BLaER1 (cell line): ENCODE data around the gene NT5E.

Experiments used
- H3K27ac ChIP-seq: shearing (Covaris generic); formaldehyde crosslinking; 2 replicates; pipeline ENCODE4 v1.8.1; 2022
- H3K27me3 ChIP-seq: shearing (Covaris generic); formaldehyde crosslinking; 2 replicates; pipeline ENCODE4 v1.8.1; 2022
- H3K36me3 ChIP-seq: shearing (Covaris generic); formaldehyde crosslinking; 2 replicates; pipeline ENCODE4 v1.8.1; 2022
- H3K4me1 ChIP-seq: shearing (Covaris generic); formaldehyde crosslinking; 2 replicates; pipeline ENCODE4 v1.8.1; 2022
- H3K4me2 ChIP-seq: shearing (Covaris generic); formaldehyde crosslinking; 2 replicates; pipeline ENCODE4 v1.8.1; 2022
- H3K4me3 ChIP-seq: shearing (Covaris generic); formaldehyde crosslinking; 2 replicates; pipeline ENCODE4 v1.8.1; 2022
- H3K9ac ChIP-seq: shearing (Covaris generic); formaldehyde crosslinking; 2 replicates; pipeline ENCODE4 v1.8.1; 2022
- H3K9me3 ChIP-seq: shearing (Covaris generic); formaldehyde crosslinking; 2 replicates; pipeline ENCODE4 v1.8.1; 2022
- H4K20me1 ChIP-seq: shearing (Covaris generic); formaldehyde crosslinking; 2 replicates; pipeline ENCODE4 v1.8.1; 2022
- Cebpa-rat ChIP-seq: shearing (Covaris generic); IDR thresholded peaks from 2 replicates; pipeline ENCODE4 v1.8.1; 2022

The NT5E gene

DNA sequence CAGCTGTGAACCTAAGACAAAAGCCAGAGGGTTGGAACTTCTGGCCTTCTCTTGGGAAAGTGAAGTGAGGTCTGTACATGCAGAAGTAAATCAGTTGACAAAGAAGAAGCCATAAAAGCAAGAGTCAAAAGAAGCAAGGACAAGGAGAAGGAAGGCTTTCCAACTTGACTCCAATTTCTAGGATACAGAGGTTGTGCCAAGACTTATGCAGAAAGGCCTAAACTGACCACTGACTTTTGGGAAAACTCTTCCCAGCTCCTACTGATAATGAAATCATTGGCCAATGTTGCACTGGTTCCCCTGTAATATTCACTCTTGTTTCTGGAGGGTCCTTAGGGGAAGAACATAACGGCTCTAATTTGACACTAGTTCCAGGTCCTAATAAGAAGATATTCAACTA lies 29.3 kb upstream of the NT5E start:
- Histone ChIP-seq H3K4me2 (no peak overlapping the region), H3K4me3 (no peak overlapping the region), H3K4me1 (no peaks in the 10 kb centered on the region), H4K20me1 (no peaks in the 10 kb centered on the region), H3K27ac (no peak overlapping the region), H3K9me3 (peaks cover 5% of the 10 kb centered on the region), H3K27me3 (no peaks in the 10 kb centered on the region), H3K9ac (no peak overlapping the region), H3K36me3 (no peaks in the 10 kb centered on the region)
- no peak for TF ChIP-seq Cebpa-rat

DNA sequence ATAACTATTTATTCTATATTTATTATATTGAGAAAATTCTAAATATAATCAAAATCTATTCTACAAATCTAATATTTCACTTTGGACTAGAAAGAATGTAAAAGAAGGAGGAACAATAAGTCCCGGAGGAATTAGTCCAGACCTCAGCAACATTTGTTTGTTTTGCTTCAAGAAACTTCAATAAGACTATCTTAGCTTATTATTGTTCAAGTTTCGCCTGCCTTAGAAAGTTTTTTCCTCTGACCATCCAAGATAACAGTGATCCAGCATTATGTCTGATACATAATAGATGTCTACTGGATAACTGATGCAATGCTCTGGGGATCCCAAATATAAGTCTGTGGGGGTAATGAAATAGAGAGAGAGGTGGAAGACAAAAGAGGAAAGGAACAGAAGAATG lies 28.7 kb upstream of the NT5E start:
- no peaks in the 10 kb centered on the region for H3K27me3 ChIP-seq
- H3K4me1 ChIP-seq: no peaks in the 10 kb centered on the region
- no peak for TF ChIP-seq Cebpa-rat
- H4K20me1 ChIP-seq: no peaks in the 10 kb centered on the region
- peaks cover 7% of the 10 kb centered on the region for H3K9me3 ChIP-seq
- no peak overlapping the region for H3K27ac ChIP-seq
- H3K9ac ChIP-seq: no peak overlapping the region
- no peaks in the 10 kb centered on the region for H3K36me3 ChIP-seq
- no peak overlapping the region for H3K4me2 ChIP-seq
- no peak overlapping the region for H3K4me3 ChIP-seq

DNA sequence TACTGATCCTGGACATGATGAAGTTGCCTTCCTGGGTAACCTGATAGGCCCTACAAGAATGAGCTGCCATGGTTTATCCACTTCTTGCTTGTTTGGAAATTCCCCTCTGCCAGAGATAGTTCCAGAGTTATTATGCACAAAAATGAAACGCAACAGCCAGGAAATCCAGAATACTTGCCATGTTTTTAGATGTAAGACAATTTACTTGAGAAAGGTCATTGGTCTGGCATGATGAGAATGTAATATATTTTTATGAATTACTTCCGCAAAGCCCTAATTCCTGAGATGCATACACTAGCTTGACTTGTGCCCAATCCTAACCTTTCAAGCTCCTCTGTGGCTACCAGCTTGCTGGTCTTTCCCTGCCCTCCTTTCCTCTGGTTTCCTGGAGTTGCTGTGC lies 27.9 kb upstream of the NT5E start:
- H3K4me1 ChIP-seq: no peaks in the 10 kb centered on the region
- TF ChIP-seq Cebpa-rat: no peak

GRCh38 chr6:85422996-85423395 lies 26.9 kb upstream of the NT5E start:
- no peak overlapping the region for H3K27ac ChIP-seq
- TF ChIP-seq Cebpa-rat: no peak

More for the DNA sequence above, 27.9 kb upstream of the NT5E start:
- Histone ChIP-seq H4K20me1 (no peaks in the 10 kb centered on the region), H3K27me3 (no peaks in the 10 kb centered on the region), H3K9me3 (peaks cover 15% of the 10 kb centered on the region), H3K9ac (no peak overlapping the region), H3K4me3 (no peak overlapping the region), H3K4me2 (no peak overlapping the region), H3K27ac (no peak overlapping the region), H3K36me3 (no peaks in the 10 kb centered on the region)

GRCh38 chr6:85424981-85425380 lies 24.9 kb upstream of the NT5E start:
- Histone ChIP-seq H3K27me3 (no peaks in the 10 kb centered on the region), H3K4me1 (no peaks in the 10 kb centered on the region)
- TF ChIP-seq Cebpa-rat: no peak

More at GRCh38 chr6:85422996-85423395, 26.9 kb upstream of the NT5E start:
- Histone ChIP-seq H3K9me3 (peaks cover 20% of the 10 kb centered on the region), H3K36me3 (no peaks in the 10 kb centered on the region), H3K4me2 (no peak overlapping the region), H3K27me3 (no peaks in the 10 kb centered on the region), H3K4me1 (no peaks in the 10 kb centered on the region), H4K20me1 (no peaks in the 10 kb centered on the region), H3K9ac (no peak overlapping the region), H3K4me3 (no peak overlapping the region)

DNA sequence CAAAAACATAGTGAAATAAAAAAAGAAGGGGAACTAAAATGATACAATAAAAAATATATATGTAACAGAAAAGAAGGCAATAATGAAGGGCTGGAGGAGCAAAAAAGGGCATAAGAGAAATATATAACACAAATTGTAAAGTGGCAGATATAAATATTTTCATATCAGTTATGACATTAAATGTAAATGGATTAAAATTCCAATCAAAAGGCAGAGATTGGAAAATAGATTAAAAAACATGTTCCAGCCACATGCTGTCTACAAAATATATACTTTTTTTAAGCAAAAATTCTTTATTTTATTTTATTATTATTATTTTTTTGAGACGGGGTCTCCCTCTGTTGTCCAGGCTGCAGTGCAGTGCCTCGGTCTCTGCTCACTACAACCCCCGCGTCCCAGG lies 23.9 kb upstream of the NT5E start:
- no peak for TF ChIP-seq Cebpa-rat
- Histone ChIP-seq H3K4me3 (no peak overlapping the region), H3K27ac (no peak overlapping the region), H3K4me2 (no peak overlapping the region), H3K9me3 (peaks cover 20% of the 10 kb centered on the region), H3K27me3 (no peaks in the 10 kb centered on the region), H4K20me1 (no peaks in the 10 kb centered on the region), H3K4me1 (no peaks in the 10 kb centered on the region), H3K36me3 (no peaks in the 10 kb centered on the region), H3K9ac (no peak overlapping the region)

More at GRCh38 chr6:85424981-85425380, 24.9 kb upstream of the NT5E start:
- H3K9me3 ChIP-seq: peaks cover 20% of the 10 kb centered on the region
- no peak overlapping the region for H3K4me3 ChIP-seq
- H3K9ac ChIP-seq: no peak overlapping the region
- no peaks in the 10 kb centered on the region for H3K36me3 ChIP-seq
- H3K4me2 ChIP-seq: no peak overlapping the region
- H4K20me1 ChIP-seq: no peaks in the 10 kb centered on the region
- H3K27ac ChIP-seq: no peak overlapping the region

DNA sequence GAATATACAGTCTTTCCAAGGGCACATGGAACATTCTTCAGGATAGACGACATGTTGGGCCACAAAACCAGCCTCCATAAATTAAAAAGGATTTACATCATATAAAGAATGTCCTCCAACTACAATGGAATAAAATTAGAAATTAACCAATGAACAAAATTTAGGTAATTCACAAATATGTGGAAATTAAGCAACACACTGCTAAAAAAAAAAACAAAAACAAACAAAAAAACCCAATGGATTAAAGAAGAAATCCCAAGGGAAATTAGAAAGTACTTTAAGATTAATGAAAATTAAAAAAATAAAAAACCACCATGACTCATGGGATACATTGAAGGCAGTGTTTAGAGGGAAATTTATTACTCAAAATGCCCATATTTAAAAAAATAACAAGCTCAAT lies 21.4 kb upstream of the NT5E start:
- H3K9me3 ChIP-seq: peaks cover 20% of the 10 kb centered on the region
- no peak overlapping the region for H3K27ac ChIP-seq
- H3K4me1 ChIP-seq: no peaks in the 10 kb centered on the region
- no peak overlapping the region for H3K9ac ChIP-seq
- H3K27me3 ChIP-seq: no peaks in the 10 kb centered on the region
- H3K36me3 ChIP-seq: no peaks in the 10 kb centered on the region
- H4K20me1 ChIP-seq: no peaks in the 10 kb centered on the region
- no peak overlapping the region for H3K4me2 ChIP-seq
- no peak overlapping the region for H3K4me3 ChIP-seq
- TF ChIP-seq Cebpa-rat: no peak

DNA sequence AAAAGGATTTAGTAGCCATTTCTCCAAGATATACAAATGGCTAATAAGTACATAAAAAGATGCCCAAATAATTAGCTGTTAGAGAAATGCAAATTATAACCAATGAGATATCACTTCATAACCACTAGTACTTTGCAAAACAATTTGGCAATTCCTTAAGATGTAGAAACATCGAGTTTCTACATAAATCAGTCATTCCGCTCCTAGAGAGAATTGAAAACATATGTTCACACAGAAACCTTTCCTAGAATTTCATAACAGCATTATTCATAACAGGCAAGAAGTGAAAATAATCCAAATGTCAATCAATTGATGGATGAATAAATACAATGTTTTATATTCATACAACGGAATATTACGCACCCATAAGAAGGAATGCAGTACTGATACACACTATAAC lies 20.5 kb upstream of the NT5E start:
- no peak overlapping the region for H3K27ac ChIP-seq
- no peak overlapping the region for H3K4me2 ChIP-seq
- H3K9ac ChIP-seq: no peak overlapping the region
- peaks cover 20% of the 10 kb centered on the region for H3K9me3 ChIP-seq
- H3K4me1 ChIP-seq: no peaks in the 10 kb centered on the region
- H3K4me3 ChIP-seq: no peak overlapping the region
- H3K36me3 ChIP-seq: no peaks in the 10 kb centered on the region
- no peaks in the 10 kb centered on the region for H3K27me3 ChIP-seq
- TF ChIP-seq Cebpa-rat: no peak
- no peaks in the 10 kb centered on the region for H4K20me1 ChIP-seq

GRCh38 chr6:85431271-85431670 lies 18.6 kb upstream of the NT5E start:
- H4K20me1 ChIP-seq: no peaks in the 10 kb centered on the region
- H3K27me3 ChIP-seq: no peaks in the 10 kb centered on the region
- H3K4me1 ChIP-seq: no peaks in the 10 kb centered on the region
- no peak overlapping the region for H3K4me3 ChIP-seq
- H3K27ac ChIP-seq: no peak overlapping the region
- peaks cover 12% of the 10 kb centered on the region for H3K9me3 ChIP-seq
- no peak for TF ChIP-seq Cebpa-rat
- no peak overlapping the region for H3K4me2 ChIP-seq
- H3K9ac ChIP-seq: no peak overlapping the region
- no peaks in the 10 kb centered on the region for H3K36me3 ChIP-seq

DNA sequence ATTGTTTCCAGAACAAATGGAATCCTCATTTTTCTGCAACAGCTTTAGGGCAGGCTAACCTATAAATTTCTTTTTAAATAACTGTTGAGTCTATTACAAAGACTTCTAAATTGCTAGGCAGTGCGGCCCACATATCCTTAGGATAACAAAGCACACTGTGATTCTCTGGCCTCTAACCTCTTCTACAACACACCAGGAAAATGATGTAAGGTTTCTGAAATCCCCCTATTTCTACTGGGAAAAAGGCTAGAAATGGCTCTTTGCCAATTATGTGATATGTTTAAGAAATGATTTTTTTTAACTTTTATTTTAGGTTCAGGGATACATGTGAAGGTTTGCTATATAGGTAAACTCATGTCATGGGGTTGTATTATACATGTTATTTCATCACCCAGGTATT lies 17.3 kb upstream of the NT5E start:
- TF ChIP-seq Cebpa-rat: no peak
- H3K27ac ChIP-seq: no peak overlapping the region
- H3K4me2 ChIP-seq: no peak overlapping the region
- no peaks in the 10 kb centered on the region for H3K4me1 ChIP-seq
- H3K27me3 ChIP-seq: no peaks in the 10 kb centered on the region
- H3K9me3 ChIP-seq: peaks cover 4% of the 10 kb centered on the region; the same call in 1 of the 2 replicates
- H3K9ac ChIP-seq: no peak overlapping the region
- no peak overlapping the region for H3K4me3 ChIP-seq
- no peaks in the 10 kb centered on the region for H4K20me1 ChIP-seq
- no peaks in the 10 kb centered on the region for H3K36me3 ChIP-seq

DNA sequence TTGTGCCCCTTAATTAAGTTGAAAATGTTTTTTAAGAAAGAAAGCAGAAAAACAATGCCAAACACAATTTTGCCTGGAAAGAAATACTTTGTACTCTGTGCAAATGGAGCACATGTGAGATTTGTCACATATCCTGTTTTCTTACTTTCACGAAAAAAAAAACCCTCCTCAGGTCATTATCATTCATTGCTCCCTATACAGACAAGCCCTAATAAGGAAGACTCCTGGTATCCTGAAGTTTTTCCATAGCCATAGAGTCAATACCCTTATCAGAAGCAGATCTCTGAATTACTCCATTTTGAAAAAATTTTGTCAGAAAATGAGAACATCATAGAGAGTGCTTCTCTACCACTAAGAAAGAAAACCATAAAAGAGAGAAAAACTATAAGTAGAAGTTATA lies 14.0 kb upstream of the NT5E start:
- Histone ChIP-seq H3K9ac (no peak overlapping the region), H3K4me1 (no peaks in the 10 kb centered on the region), H3K36me3 (no peaks in the 10 kb centered on the region), H3K9me3 (no peaks in the 10 kb centered on the region), H3K27ac (no peak overlapping the region), H3K27me3 (no peaks in the 10 kb centered on the region), H3K4me2 (no peak overlapping the region), H3K4me3 (no peak overlapping the region), H4K20me1 (no peaks in the 10 kb centered on the region)
- TF ChIP-seq Cebpa-rat: no peak
